Heart left ventricle (tissue), 13 donors: Measurements from ENCODE around the gene SLC25A33.

Experiments
- CTCF ChIP-seq, 12 donors: fragments of 200-600 bp; sonication (generic) in 4 of 12; IDR thresholded peaks; one replicate each; pipeline versions ENCODE4 v1.5.0 to v1.8.0; 2018 to 2022; ENCODE audit warnings: antibody characterized with exemption in 12 of 12, mild to moderate bottlenecking in 5 of 12
- POLR2A ChIP-seq, 2 donors: fragments of 450-650 bp; IDR thresholded peaks; one replicate each; pipeline ENCODE4 v1.6.1; 2017; ENCODE audit warnings: antibody characterized with exemption in 2 of 2, mild to moderate bottlenecking in 2 of 2, moderate library complexity in 2 of 2
- donor health status: ischemic (EF 13 %, LVEDD 7.1; RV severe dilation, severe dysfunction).
- donor health status: DM: no; HTN: yes; CAD: no.
- donor health status: DM: no; HTN: no; CAD: no.
- donor health status: ischemic (EF 25% LVEDD 6.9; RV normal size, moderate dysfunction).
- donor health status: ischemic (EF 25% LVEDD 5.7; RV mildly dilated, moderate dysfunction).
- donor health status: ischemic (EF 35%, LVEDD 5.7; RV mildly dilated, moderate dysfunction).
- donor health status: nonischemic (EF 11% LVEDD 7.7; RV severe dilation, severe dysfunction).
- donor health status: DM: yes; HTN: yes; CAD: no.
- donor health status: PGD.
- donor health status: ischemic (EF 29% LVEDD 5.4; RV normal size, mild dysfunction).
- donor health status: nonischemic (EF 23%, LVEDD 6.1; RV moderate dilation, normal function).

- TF ChIP-seq CTCF (IDR thresholded peaks at IDR 0.05) (no peak), POLR2A (IDR thresholded peaks at IDR 0.05) (no peak)
Measured at GRCh38 chr1:9624081-9624480, 84.8 kb downstream of the SLC25A33 start.
